OCI-LY7 (cell line): ENCODE measurements around the gene CRIP2. TPM values are rescaled to one million over a fixed set of nuclear protein-coding genes. Genes with fewer than 3 reads are reported as not detected.
A peak's percentile ranks its signal among the peaks of the same experiment; 100 is the strongest.

Source experiments
- BruUV-seq: library from RNA; stranded (reverse); fragments of 400-500 nt; replicated peaks from 2 replicates; lab custom pipeline; 2021; lab: Mats Ljungman, UMichigan
- CTCF ChIA-PET: fragments of 300-600 bp; sonication (Branson Sonifier 250); formaldehyde crosslinking; loops from one replicate; lab custom pipeline; 2022; ENCODE audit warnings: antibody characterized with exemption; ENCODE audit not compliant: unreplicated experiment; lab: Charles Lee
- POLR2A ChIA-PET: fragments of 300-600 bp; sonication (Branson Sonifier 250); formaldehyde crosslinking; loops from one replicate; lab custom pipeline; 2022; ENCODE audit warnings: antibody characterized with exemption; lab: Charles Lee
- DNase-seq: peaks from one replicate; pipeline ENCODE4 v3.0.0-alpha.2; 2015; ENCODE audit warnings: low spot score
- H2AFZ ChIP-seq: fragments of 200-600 bp; sonication (generic), shearing (Covaris generic); 2 replicates; pipeline ENCODE4 v1.6.1; 2014; ENCODE audit warnings: mild to moderate bottlenecking, antibody characterized with exemption, low read length, moderate library complexity
- H3K27ac ChIP-seq: fragments of 200-600 bp; sonication (generic); 2 replicates; pipeline ENCODE4 v1.5.1; 2014; ENCODE audit warnings: mixed run types, low read depth, mild to moderate bottlenecking, moderate library complexity, low read length, inconsistent platforms; ENCODE audit not compliant: poor library complexity, severe bottlenecking
- H3K36me3 ChIP-seq: fragments of 200-600 bp; sonication (generic); 2 replicates; pipeline ENCODE4 v1.6.1; 2014; ENCODE audit warnings: mild to moderate bottlenecking, antibody characterized with exemption, low read length, moderate library complexity, mixed read lengths; ENCODE audit not compliant: insufficient read depth
- H3K4me1 ChIP-seq: fragments of 200-600 bp; sonication (generic); 2 replicates; pipeline ENCODE4 v1.5.1; 2014; ENCODE audit warnings: mild to moderate bottlenecking, low read length; ENCODE audit not compliant: insufficient read depth, poor library complexity, severe bottlenecking
- H3K4me2 ChIP-seq: fragments of 200-600 bp; sonication (generic); 2 replicates; pipeline ENCODE4 v1.6.1; 2014; ENCODE audit warnings: mild to moderate bottlenecking, low read length
- H3K4me3 ChIP-seq: fragments of 200-600 bp; sonication (generic); 2 replicates; pipeline ENCODE4 v1.5.1; 2014; ENCODE audit warnings: mild to moderate bottlenecking, low read depth, low read length; ENCODE audit not compliant: poor library complexity, severe bottlenecking
- H3K79me2 ChIP-seq: fragments of 200-600 bp; sonication (generic); 2 replicates; pipeline ENCODE4 v1.6.1; 2016; ENCODE audit warnings: low read depth, mild to moderate bottlenecking, low read length, moderate library complexity, mixed read lengths; ENCODE audit not compliant: insufficient read depth
- H3K9me2 ChIP-seq: fragments of 200-600 bp; sonication (generic); 2 replicates; pipeline ENCODE4 v1.6.1; 2016; ENCODE audit warnings: mild to moderate bottlenecking, low read length, mixed read lengths; ENCODE audit not compliant: insufficient read depth
- H3K9me3 ChIP-seq: fragments of 200-600 bp; sonication (generic); 2 replicates; pipeline ENCODE4 v1.6.1; 2014; ENCODE audit warnings: mild to moderate bottlenecking, mixed run types, low read length, mixed read lengths
- H4K20me1 ChIP-seq: fragments of 200-600 bp; sonication (generic); 2 replicates; pipeline ENCODE4 v1.6.1; 2014; ENCODE audit warnings: mild to moderate bottlenecking, antibody characterized with exemption, low read length, moderate library complexity, mixed read lengths; ENCODE audit not compliant: insufficient read depth
- EZH2phosphoT487 ChIP-seq: fragments of 200-600 bp; sonication (generic); IDR thresholded peaks from 2 replicates; pipeline ENCODE4 v1.6.1; 2018; ENCODE audit warnings: low read depth, borderline replicate concordance, mild to moderate bottlenecking, mixed run types, antibody characterized with exemption, low read length, moderate library complexity, mixed read lengths
- intact Hi-C: fragments of 100-400 bp; cut with micrococcal nuclease; formaldehyde crosslinking; loops from one replicate; pipeline ENCODE4 v1.10.0; 2022; ENCODE audit not compliant: unreplicated experiment
- total RNA-seq, 2 experiments: library from RNA; depleted of rRNA in 1 of 2; stranded (reverse); fragments of >200 nt in 1 of 2; shearing (Covaris generic) in 1 of 2; gene quantifications; 2 replicates each; pipeline ENCODE4 v1.2.3, GENCODE V29; 2014 to 2022
- TF ChIP-seq, protein P1 (sequence below): fragments of 200-600 bp; sonication (generic); conservative IDR thresholded peaks from 2 replicates; pipeline ENCODE4 v1.5.1; 2014; ENCODE audit warnings: mild to moderate bottlenecking, antibody characterized with exemption, low read length, moderate library complexity, mixed read lengths

Gene CRIP2
- total RNA-seq, 2 experiments from 2014 or later: not detected

DNA sequence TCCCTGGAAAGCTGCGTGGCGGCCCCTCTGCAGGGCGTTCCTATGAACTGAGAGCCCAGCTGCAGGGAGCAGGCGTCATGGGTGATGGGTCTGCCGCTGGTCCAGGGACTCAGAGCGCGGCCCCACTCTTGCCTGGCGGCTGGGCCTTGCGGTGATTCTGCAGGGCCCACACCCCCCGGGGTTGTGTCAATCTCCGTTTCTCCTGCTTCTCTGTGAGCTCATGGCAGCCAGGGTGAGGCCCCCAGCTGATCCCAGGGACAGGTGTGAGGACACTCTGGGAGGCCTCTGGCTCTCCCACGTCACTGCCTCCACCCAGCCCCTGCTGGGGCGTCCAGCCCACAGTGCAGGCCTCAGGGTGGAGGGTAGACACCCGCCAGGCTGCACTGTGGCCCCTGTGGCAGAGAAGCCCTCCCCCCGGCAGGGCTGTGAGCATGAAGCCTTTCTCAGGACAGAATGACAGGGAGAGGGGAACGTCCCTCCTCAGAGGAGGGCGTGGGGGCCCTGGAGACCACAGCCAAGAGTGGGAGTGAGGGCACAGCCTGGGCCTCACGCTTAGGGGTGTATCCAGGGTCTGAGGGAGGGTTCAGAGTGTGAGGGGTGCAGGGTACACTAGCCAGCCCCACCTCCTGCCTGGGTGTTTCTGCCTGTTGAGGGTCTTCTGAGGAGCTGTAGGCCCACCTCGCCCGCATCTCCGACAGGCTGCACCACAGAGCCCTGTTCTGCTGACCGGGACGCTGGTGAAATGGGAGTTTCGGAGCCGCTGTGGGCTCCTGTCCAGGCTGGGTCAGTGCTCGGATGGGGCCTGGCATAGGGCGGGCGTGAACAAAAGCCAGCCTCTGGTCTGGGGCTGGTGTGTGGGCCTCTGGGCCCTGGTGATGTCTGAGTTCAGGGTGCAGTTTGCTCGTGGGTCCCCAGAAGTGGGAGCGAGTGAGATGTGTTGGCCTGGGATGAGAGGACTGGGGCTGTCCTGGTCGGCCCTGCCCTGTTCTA is 26.7 kb upstream of the CRIP2 start:
- CTCF ChIA-PET: no interaction called here
- H3K4me3 ChIP-seq: no peak overlapping the region
- DNase-seq: no peak
- no peak for TF ChIP-seq EZH2phosphoT487
- TF ChIP-seq, protein P1, sequence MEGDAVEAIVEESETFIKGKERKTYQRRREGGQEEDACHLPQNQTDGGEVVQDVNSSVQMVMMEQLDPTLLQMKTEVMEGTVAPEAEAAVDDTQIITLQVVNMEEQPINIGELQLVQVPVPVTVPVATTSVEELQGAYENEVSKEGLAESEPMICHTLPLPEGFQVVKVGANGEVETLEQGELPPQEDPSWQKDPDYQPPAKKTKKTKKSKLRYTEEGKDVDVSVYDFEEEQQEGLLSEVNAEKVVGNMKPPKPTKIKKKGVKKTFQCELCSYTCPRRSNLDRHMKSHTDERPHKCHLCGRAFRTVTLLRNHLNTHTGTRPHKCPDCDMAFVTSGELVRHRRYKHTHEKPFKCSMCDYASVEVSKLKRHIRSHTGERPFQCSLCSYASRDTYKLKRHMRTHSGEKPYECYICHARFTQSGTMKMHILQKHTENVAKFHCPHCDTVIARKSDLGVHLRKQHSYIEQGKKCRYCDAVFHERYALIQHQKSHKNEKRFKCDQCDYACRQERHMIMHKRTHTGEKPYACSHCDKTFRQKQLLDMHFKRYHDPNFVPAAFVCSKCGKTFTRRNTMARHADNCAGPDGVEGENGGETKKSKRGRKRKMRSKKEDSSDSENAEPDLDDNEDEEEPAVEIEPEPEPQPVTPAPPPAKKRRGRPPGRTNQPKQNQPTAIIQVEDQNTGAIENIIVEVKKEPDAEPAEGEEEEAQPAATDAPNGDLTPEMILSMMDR: no peak
- H3K4me1 ChIP-seq: no peaks in the 10 kb centered on the region
- H4K20me1 ChIP-seq: no peaks in the 10 kb centered on the region
- no peaks in the 10 kb centered on the region for H3K9me3 ChIP-seq
- no peaks in the 10 kb centered on the region for H3K9me2 ChIP-seq
- no peak overlapping the region for H3K27ac ChIP-seq
- H2AFZ ChIP-seq: no peak overlapping the region
- intact Hi-C loops: no loop called here
- H3K36me3 ChIP-seq: peaks cover 43% of the 10 kb centered on the region
- POLR2A ChIA-PET: interaction anchor here (0.5 kb wide), 1 partner anchor 78 kb away, joined by 3 read pairs; no protein-coding TSS in a partner anchor
- H3K4me2 ChIP-seq: no peak overlapping the region
- no TSS peak for BruUV-seq
- H3K79me2 ChIP-seq: no peaks in the 10 kb centered on the region

GRCh38 chr14:105448706-105449111 is 25.9 kb upstream of the CRIP2 start:
- no peak for TF ChIP-seq EZH2phosphoT487
- TF ChIP-seq, protein P1: peak; percentile 81
- H3K27ac ChIP-seq: no peak overlapping the region
- H3K4me1 ChIP-seq: no peaks in the 10 kb centered on the region
- peak; percentile 62 for DNase-seq
- H4K20me1 ChIP-seq: no peaks in the 10 kb centered on the region
- H3K79me2 ChIP-seq: no peaks in the 10 kb centered on the region
- BruUV-seq: no TSS peak
- CTCF ChIA-PET: no interaction called here
- no peak overlapping the region for H3K4me2 ChIP-seq
- peaks cover 43% of the 10 kb centered on the region for H3K36me3 ChIP-seq
- no peak overlapping the region for H3K4me3 ChIP-seq
- no peak overlapping the region for H2AFZ ChIP-seq
- intact Hi-C loops: no loop called here
- POLR2A ChIA-PET: no interaction called here
- no peaks in the 10 kb centered on the region for H3K9me3 ChIP-seq
- H3K9me2 ChIP-seq: no peaks in the 10 kb centered on the region
